Activated effector memory CD4-positive, alpha-beta T cell treated with anti-CD3 and anti-CD28 coated beads, Interleukin-2, amount 50 U/mL, for 16 hours (primary cell): ENCODE data around the gene ALDH1A1.
"Not testable (repeated sequence)": the region's sequence is repeated elsewhere in the genome, so short reads cannot be mapped to it uniquely, and the experiment has no call there.

Experiments used
- DNase-seq: peaks from one replicate; pipeline ENCODE4 v3.0.0-alpha.2; 2020

ALDH1A1 gene

GRCh38 chr9:72978744-72979143, 25.9 kb upstream of the ALDH1A1 start:
- no peak for DNase-seq

- no peak for DNase-seq
These were observed 24.8 kb upstream of the ALDH1A1 start for GRCh38 chr9:72977670-72978069.

DNA sequence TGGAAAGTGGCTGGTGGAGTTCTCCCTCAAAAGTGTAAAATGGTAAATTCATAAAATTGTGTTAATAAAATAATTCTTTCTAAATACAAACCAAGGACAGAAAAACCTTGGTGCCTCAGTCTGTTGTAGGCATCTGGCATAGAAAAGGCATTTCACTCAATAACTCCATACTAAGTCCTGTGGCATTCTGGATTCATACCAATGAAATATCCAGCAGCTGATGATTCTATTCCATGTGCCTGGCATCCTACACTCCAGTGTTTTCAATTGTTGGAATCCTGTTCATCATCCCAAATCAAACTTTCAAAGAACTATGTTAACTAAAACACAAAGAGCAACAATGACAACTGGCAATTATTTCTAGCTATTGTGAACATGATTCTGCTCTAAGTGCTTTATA, 21.6 kb upstream of the ALDH1A1 start:
- no peak for DNase-seq

DNA sequence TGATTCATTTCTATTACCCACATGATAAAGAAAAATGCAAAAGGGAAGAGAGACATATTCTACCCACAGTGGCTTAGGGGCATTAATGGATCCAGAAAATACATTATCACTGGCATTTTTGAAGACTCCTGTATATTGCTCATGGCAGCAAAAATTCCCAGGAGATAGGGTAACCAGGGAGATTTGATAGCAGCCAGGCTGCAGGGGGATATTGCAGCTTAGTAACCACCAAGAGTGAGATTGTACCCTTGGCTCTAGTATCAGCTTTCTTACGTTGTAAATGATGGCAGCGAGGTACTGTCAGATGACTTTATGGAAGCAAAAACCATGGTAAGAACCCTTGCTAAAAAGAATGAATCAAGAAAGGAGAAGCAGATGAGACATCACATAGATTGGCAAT, 19.8 kb upstream of the ALDH1A1 start:
- no peak for DNase-seq

DNA sequence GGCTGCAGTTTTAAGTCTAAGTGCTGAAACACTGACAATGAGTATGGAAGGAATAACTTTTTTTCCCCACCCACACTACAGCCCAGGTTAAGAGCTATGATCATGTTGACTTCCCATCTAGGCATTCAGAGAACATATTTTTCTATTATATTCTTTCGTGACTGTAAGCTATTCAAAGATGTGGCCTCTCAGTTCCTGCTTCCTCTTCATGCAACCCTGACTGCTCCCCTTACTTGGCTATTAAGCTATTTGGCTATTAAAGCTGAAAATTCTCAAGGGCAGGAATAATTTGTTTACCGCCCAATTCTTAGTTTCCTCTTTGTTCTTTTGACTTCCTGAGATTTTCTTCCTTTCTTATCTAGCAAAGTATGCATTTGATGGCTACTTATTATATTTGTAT, 18.6 kb upstream of the ALDH1A1 start:
- no peak for DNase-seq

DNA sequence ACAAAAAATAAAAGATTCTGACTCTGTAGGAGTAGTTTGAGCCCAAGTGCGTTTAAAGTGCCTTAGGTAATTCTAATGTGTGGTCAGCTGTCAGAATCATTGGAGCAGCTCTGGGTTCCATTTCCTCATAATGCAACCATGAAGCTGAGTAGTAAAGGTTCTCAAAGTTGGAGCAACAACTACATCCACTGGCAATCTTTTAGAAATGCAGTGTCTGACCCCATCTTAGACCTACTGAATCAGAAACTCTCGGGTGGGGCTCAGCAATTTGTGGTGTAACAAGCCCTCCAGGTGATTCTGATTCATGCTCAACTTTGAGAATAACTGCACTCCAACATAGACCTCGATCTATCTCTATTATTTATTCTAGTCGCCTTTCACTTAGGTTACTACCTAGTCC, 7.6 kb upstream of the ALDH1A1 start:
- DNase-seq: no peak

DNA sequence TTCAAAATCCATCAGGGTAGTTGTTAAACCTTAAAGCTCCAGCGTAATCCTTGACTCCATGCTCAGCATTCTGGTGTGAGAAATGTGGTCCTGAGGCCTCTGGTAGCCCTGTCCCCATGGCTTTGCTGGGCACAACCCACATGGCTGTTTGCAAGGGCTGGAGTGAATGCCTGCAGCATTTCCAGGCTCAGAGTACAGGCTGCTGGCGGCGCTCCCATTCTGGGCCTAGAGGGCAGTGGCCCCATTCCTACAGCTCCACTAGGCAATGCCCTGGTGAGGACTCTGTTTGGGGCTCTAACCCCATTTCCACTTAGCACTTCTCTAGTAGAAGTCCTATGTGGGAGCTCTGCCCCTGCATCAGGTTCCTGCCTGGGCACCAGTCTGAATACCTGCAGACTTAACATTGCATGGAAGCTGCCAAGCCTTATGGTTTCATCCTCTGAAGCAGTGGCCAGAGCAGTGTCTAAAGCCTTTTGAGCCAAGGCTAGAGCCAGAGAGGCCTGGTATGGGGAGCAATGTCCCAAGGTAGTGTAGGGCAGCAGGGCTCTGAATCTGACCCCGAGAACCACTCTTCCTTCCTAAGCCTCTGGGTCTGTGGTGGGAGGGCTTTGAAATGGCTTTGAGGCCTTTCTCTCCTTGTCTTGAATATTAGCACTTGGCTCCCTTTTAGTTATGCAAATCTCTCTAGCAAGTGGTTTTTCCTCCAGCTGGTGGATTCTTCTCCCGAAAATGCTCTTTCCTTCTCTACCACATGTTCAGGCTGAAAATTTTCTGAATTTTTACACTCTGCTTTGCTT, 5.8 kb upstream of the ALDH1A1 start:
- DNase-seq: no peak

- DNase-seq: no peak
These were observed 2.7 kb upstream of the ALDH1A1 start for GRCh38 chr9:72955571-72955970.

GRCh38 chr9:72955126-72955455, 2.2 kb upstream of the ALDH1A1 start:
- no peak for DNase-seq

GRCh38 chr9:72954431-72955125, 1.7 kb upstream of the ALDH1A1 start:
- no peak for DNase-seq

GRCh38 chr9:72952381-72952690, 517 bp downstream of the ALDH1A1 start:
- DNase-seq: no peak

DNA sequence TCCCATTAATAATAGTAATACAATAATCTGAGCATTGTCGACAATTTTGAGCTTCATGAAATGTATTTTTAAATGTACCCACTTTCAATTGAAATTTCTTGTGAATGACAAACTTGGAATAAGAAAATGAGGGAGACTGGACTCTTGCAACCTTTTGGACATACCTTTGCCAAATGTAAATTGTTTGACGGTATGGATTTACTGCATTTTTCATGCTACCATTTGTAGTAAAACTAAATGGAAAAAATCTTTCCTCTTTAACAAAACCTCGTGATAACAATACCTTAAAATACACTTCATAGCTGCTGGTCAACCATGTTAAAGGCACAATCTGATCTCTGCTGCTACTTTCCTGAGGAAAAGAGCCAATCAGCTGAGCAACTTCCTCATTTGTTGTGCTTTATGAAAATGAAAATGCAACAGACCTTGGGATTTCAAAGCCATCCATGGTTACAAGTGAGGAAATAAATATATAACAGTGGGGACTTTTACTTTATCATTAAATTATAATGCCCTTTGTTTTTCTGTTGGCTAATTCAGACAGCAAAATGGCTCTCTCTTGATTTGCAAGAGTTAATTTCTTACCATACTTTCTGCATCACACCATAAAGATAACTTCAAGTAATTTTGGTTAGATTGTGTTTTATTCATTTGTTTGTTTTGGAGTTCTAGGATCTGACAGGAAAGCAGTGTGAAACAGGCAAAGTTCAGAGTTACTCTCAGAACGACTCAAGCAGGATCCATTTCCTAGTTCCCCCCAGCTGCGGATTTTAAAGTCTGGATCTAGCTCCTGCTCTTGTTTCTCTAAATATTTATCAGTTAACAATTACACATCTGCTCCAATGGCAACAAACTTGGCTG, 1.1 kb downstream of the ALDH1A1 start:
- DNase-seq: no peak

DNA sequence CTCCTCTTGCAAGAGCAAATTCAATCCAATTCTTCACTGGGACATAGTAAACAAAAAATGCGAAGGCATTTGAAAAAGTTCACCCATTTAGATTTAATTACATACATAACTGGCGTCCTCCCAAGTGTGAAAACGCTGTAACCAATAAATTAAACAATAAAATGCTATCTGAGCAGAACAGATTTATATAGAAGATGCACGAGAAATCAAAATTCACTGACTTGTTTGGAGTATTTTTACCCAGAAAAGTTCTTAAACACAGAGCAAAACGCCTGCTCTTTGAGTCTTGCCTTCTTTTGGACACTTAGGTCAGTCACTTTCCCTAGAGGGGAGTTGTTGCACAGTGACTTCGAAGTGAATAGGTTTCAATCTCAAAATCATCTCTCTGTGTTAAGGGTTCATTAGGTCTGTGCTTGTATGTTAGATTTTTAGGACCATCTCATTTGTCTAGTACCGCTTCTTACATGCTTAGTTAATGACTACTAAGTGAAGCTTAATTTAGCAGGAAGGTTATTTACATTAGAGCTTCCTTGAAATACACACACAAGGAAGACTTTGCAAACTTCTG, 1.9 kb downstream of the ALDH1A1 start:
- no peak for DNase-seq

DNA sequence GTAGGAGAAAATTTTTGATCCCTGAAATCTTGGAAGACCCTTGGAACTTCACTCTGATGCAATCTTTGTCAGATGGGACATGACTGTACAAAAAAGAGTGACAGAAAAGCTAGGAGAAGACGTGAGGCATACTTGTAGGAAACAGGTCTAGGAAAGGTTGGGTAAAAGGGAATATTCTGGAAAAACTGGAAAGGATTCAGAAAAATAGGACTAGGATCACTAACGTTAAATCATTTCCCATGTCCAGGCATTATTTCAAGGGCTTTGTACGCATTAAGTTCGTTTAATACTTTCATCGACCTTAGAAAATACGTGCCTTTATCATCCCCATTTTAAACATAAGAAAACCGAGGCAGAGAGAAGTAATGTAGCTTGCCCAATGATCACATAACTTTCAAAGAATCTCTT, 2.9 kb downstream of the ALDH1A1 start:
- no peak for DNase-seq

DNA sequence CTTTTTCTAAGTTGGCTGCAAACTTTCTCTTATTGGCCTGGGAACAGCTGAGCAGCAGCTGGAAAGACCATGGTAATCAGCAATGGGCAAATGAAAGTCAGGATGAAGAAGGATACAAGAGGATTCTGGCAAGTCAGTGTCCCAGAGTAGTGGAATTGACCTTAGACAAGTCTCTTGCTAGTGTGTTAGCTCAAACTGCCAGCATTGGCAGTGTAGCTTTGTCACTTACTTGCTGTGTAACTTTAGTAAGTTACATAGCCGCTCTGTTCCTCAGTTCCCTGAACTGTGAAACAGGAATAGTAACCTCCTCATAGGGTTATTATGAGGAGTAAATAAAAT, 3.6 kb downstream of the ALDH1A1 start:
- DNase-seq: no peak

- no peak for DNase-seq
These were observed 4.1 kb downstream of the ALDH1A1 start for GRCh38 chr9:72948575-72949243.

- no peak for DNase-seq
These were observed 4.8 kb downstream of the ALDH1A1 start for GRCh38 chr9:72947984-72948465.

DNA sequence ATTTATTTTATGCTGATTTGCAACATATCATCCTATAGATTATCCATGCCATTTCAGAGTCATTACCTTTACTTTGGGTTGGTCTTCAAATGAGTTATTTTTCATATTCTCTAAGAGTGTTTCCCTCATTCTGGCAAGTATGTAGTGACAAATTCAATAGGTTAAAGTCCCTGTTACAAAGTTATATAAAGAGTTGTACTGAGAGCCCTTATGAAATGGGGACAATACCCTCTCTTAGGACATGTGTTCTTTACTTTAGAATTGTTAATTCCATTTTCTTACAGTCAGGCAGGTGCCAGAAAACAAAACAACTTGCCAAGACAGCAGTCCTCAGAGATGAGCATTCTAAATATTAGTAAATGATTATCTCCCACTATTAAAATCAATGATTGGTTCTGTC, 6.0 kb downstream of the ALDH1A1 start:
- no peak for DNase-seq

DNA sequence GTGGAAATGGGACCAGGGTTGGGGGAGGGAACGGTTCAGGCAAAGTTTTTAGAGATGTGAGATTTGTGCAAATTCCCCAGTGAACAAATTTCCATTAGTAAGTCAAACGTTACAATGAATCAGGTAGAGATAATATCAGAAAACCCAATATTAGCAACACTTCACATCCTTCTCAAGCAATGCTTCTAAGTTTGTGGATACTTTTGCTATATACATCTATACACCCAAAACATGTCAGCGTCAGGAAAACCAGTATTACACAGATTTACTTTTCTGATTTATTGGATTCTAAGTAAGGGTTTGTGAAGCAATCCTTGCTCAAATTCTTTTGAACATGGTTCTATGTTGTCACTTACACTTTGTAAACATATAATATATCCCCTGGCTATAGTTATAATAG, 6.5 kb downstream of the ALDH1A1 start:
- DNase-seq: no peak

- no peak for DNase-seq
These were observed 7.5 kb downstream of the ALDH1A1 start for GRCh38 chr9:72945391-72945790.

GRCh38 chr9:72943844-72944462, 8.9 kb downstream of the ALDH1A1 start:
- DNase-seq: no peak

GRCh38 chr9:72942451-72942850, 10.4 kb downstream of the ALDH1A1 start:
- DNase-seq: no peak

DNA sequence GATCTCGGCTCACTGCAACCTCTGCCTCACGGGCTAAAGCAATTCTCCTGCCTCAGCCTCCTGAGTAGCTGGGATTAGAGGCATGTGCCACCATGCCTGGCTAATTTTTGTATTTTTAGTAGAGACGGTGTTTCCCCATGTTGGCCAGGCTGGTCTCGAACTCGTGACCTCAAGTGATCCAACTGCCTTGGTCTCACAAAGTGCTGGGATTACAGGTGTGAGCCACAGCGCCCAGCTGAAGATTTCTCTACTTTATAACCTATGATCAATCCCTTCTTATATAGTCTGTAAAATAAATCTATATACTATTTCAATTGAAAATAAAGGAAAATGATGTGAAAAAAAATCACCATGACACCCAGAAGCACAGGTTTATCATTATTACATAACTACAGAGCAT, 13.3 kb downstream of the ALDH1A1 start:
- DNase-seq: not testable (repeated sequence)
